CD4-positive, alpha-beta T cell treated with Interferon gamma for 1 hour (primary cell): ENCODE data around the gene ACKR3.

Experiments used
- DNase-seq: peaks from one replicate; pipeline ENCODE4 v3.0.0-alpha.2; 2020

The ACKR3 gene

GRCh38 chr2:236588932-236589592 is 19.4 kb downstream of the ACKR3 start:
- DNase-seq, result no peak

GRCh38 chr2:236590846-236591245 is 21.2 kb downstream of the ACKR3 start:
- DNase-seq, result no peak

GRCh38 chr2:236592821-236593220 is 23.2 kb downstream of the ACKR3 start:
- no peak for DNase-seq

- DNase-seq, result no peak
Measured at GRCh38 chr2:236593531-236593930, 23.9 kb downstream of the ACKR3 start.

GRCh38 chr2:236593956-236594355 is 24.3 kb downstream of the ACKR3 start:
- DNase-seq, result no peak

- no peak for DNase-seq
Measured at GRCh38 chr2:236597629-236598028, 28.0 kb downstream of the ACKR3 start.

- DNase-seq, result no peak
Measured at GRCh38 chr2:236599059-236599458, 29.4 kb downstream of the ACKR3 start.

GRCh38 chr2:236600158-236600557 is 30.5 kb downstream of the ACKR3 start:
- DNase-seq, result no peak

- DNase-seq, result no peak
Measured at GRCh38 chr2:236600892-236601291, 31.3 kb downstream of the ACKR3 start.

- DNase-seq, result no peak
Measured at GRCh38 chr2:236601316-236602202, 31.9 kb downstream of the ACKR3 start.

GRCh38 chr2:236602678-236603077 is 33.1 kb downstream of the ACKR3 start:
- DNase-seq, result no peak

GRCh38 chr2:236603361-236604015 is 33.9 kb downstream of the ACKR3 start:
- DNase-seq, result no peak

- DNase-seq, result no peak
Measured at GRCh38 chr2:236604575-236605344, 35.1 kb downstream of the ACKR3 start.

GRCh38 chr2:236605345-236605734 is 35.7 kb downstream of the ACKR3 start:
- no peak for DNase-seq

- DNase-seq, result no peak
Measured at GRCh38 chr2:236606023-236606422, 36.4 kb downstream of the ACKR3 start.

GRCh38 chr2:236607471-236608187 is 38.0 kb downstream of the ACKR3 start:
- peak; percentile 30 for DNase-seq

- DNase-seq, result no peak
Measured at GRCh38 chr2:236608188-236608525, 38.5 kb downstream of the ACKR3 start.

- no peak for DNase-seq
Measured at GRCh38 chr2:236608710-236609109, 39.1 kb downstream of the ACKR3 start.

- no peak for DNase-seq
Measured at GRCh38 chr2:236610991-236611821, 41.6 kb downstream of the ACKR3 start.

GRCh38 chr2:236612737-236613136 is 43.1 kb downstream of the ACKR3 start:
- no peak for DNase-seq

- no peak for DNase-seq
Measured at GRCh38 chr2:236613612-236614011, 44.0 kb downstream of the ACKR3 start.

GRCh38 chr2:236614551-236614950 is 44.9 kb downstream of the ACKR3 start:
- no peak for DNase-seq
